GM23338 (cell line): ENCODE measurements around the gene CEP95. TPM values are rescaled to one million over a fixed set of nuclear protein-coding genes. Genes with fewer than 3 reads are reported as not detected.

ENCODE experiments used
- ATAC-seq: fragments of 200-7000 bp; cut with Tn5 transposase; 3 replicates; pipeline ENCODE4 v1.9.1; 2020
- DNase-seq: peaks from one replicate; pipeline ENCODE4 v3.0.0-alpha.2; 2015; ENCODE audit warnings: low spot score
- H2AFZ ChIP-seq: fragments of 200-600 bp; sonication (generic); 2 replicates; pipeline ENCODE4 v1.8.0; 2016; ENCODE audit warnings: antibody characterized with exemption, mild to moderate bottlenecking, moderate library complexity
- H3F3A ChIP-seq: fragments of 200-600 bp; sonication (generic); replicated peaks from 2 replicates; pipeline ENCODE4 v1.8.0; 2017; ENCODE audit warnings: antibody characterized with exemption, mixed run types, low read depth
- H3K27ac ChIP-seq: fragments of 200-600 bp; sonication (generic); 2 replicates; pipeline ENCODE4 v1.6.1; 2016; ENCODE audit warnings: low read depth
- H3K27me3 ChIP-seq: fragments of 200-600 bp; sonication (generic); 2 replicates; pipeline ENCODE4 v1.8.0; 2016; ENCODE audit warnings: mild to moderate bottlenecking, mixed run types, moderate library complexity; ENCODE audit not compliant: insufficient read depth
- H3K36me3 ChIP-seq: fragments of 200-600 bp; sonication (generic); 2 replicates; pipeline ENCODE4 v1.8.0; 2016; ENCODE audit warnings: mild to moderate bottlenecking; ENCODE audit not compliant: insufficient read depth
- H3K4me1 ChIP-seq: fragments of 200-600 bp; sonication (generic); 2 replicates; pipeline ENCODE4 v1.8.0; 2016; ENCODE audit warnings: mild to moderate bottlenecking, moderate library complexity; ENCODE audit not compliant: insufficient read depth
- H3K4me2 ChIP-seq: fragments of 200-600 bp; sonication (generic); 2 replicates; pipeline ENCODE4 v1.7.1; 2017; ENCODE audit warnings: mixed run types
- H3K4me3 ChIP-seq: fragments of 200-600 bp; sonication (generic); 2 replicates; pipeline ENCODE4 v1.6.1; 2016; ENCODE audit warnings: mixed run types
- H3K79me2 ChIP-seq: fragments of 200-600 bp; sonication (generic); replicated peaks from 2 replicates; pipeline ENCODE4 v1.8.0; 2017; ENCODE audit warnings: mild to moderate bottlenecking; ENCODE audit not compliant: insufficient read depth
- H3K9me2 ChIP-seq: fragments of 200-600 bp; sonication (generic); 2 replicates; pipeline ENCODE4 v1.8.0; 2017; ENCODE audit not compliant: insufficient read depth
- H4K20me1 ChIP-seq: fragments of 200-600 bp; sonication (generic); replicated peaks from 2 replicates; pipeline ENCODE4 v1.8.0; 2017; ENCODE audit warnings: mild to moderate bottlenecking; ENCODE audit not compliant: insufficient read depth
- H3K27ac Mint-ChIP-seq: 2 replicates; pipeline ENCODE4 v1.8.0; 2020; ENCODE audit warnings: inconsistent platforms, mild to moderate bottlenecking, moderate library complexity, mixed read lengths
- H3K27me3 Mint-ChIP-seq: 3 replicates; pipeline ENCODE4 v1.8.0; 2022; ENCODE audit warnings: low read depth, mild to moderate bottlenecking, moderate library complexity, mixed read lengths, inconsistent platforms; ENCODE audit not compliant: insufficient read depth, poor library complexity
- H3K36me3 Mint-ChIP-seq: 3 replicates; pipeline ENCODE4 v1.8.0; 2021; ENCODE audit warnings: low read depth, mild to moderate bottlenecking, inconsistent platforms, moderate library complexity, mixed read lengths
- H3K4me1 Mint-ChIP-seq: 3 replicates; pipeline ENCODE4 v1.8.0; 2020; ENCODE audit warnings: mild to moderate bottlenecking, inconsistent platforms, mixed read lengths
- H3K4me3 Mint-ChIP-seq: 3 replicates; pipeline ENCODE4 v1.8.0; 2021; ENCODE audit warnings: moderate library complexity, mild to moderate bottlenecking, inconsistent platforms, mixed read lengths
- H3K9me3 Mint-ChIP-seq: 3 replicates; pipeline ENCODE4 v1.8.0; 2020; ENCODE audit warnings: moderate library complexity, mild to moderate bottlenecking, inconsistent platforms, mixed read lengths
- CTCF ChIP-seq, 2 experiments: fragments of 200-600 bp in 1 of 2; sonication (generic) in 1 of 2; conservative IDR thresholded peaks; 2 replicates each; pipeline versions ENCODE4 v1.5.1 to v1.6.1; 2016 to 2017; ENCODE audit warnings: antibody characterized with exemption in 2 of 2, low read depth in 2 of 2, mild to moderate bottlenecking in 2 of 2, moderate library complexity in 1 of 2
- ETS1 ChIP-seq: IDR thresholded peaks from 2 replicates; pipeline ENCODE4 v1.6.1; 2016; ENCODE audit warnings: antibody characterized with exemption
- EZH2 ChIP-seq: fragments of 200-600 bp; sonication (generic); IDR thresholded peaks from one replicate; pipeline ENCODE4 v1.8.0; 2017; ENCODE audit warnings: antibody characterized with exemption, mild to moderate bottlenecking, low read depth; ENCODE audit not compliant: unreplicated experiment
- EZH2phosphoT487 ChIP-seq: fragments of 200-600 bp; sonication (generic); IDR thresholded peaks from one replicate; pipeline ENCODE4 v1.8.1; 2018; ENCODE audit warnings: antibody characterized with exemption; ENCODE audit not compliant: unreplicated experiment
- POLR2AphosphoS5 ChIP-seq: IDR thresholded peaks from 2 replicates; pipeline ENCODE4 v1.6.1; 2016; ENCODE audit warnings: antibody characterized with exemption, low read depth
- STAT1 ChIP-seq: IDR thresholded peaks from one replicate; pipeline ENCODE4 v1.6.1; 2016; ENCODE audit warnings: antibody characterized with exemption; ENCODE audit not compliant: unreplicated experiment
- ZNF331 ChIP-seq: fragments of 250-450 bp; sonication (Bioruptor Pico); IDR thresholded peaks from 2 replicates; pipeline ENCODE4 v1.5.0; 2020; ENCODE audit warnings: low read depth, mild to moderate bottlenecking, moderate library complexity
- polyA plus RNA-seq: library from polyadenylated mRNA; unstranded; fragments of >200 nt; fragmentation: Nextera tagmentation; extraction: Ambion mirVana; gene quantifications from 2 replicates; pipeline ENCODE4 v1.2.1, GENCODE V29; 2016
- total RNA-seq: library from RNA; depleted of rRNA; stranded (reverse); fragments of >200 nt; shearing (Covaris generic); gene quantifications from 2 replicates; pipeline ENCODE4 v1.2.3, GENCODE V29; 2014
- TF ChIP-seq, protein P1 (sequence below): fragments of 250-450 bp; sonication (Bioruptor Pico); IDR thresholded peaks from 2 replicates; pipeline ENCODE4 v1.5.0; 2020; ENCODE audit warnings: mild to moderate bottlenecking, moderate library complexity

CEP95 gene
- total and polyA plus RNA-seq, 2 experiments from 2014 or later: 41.1 to 45.4 TPM

DNA sequence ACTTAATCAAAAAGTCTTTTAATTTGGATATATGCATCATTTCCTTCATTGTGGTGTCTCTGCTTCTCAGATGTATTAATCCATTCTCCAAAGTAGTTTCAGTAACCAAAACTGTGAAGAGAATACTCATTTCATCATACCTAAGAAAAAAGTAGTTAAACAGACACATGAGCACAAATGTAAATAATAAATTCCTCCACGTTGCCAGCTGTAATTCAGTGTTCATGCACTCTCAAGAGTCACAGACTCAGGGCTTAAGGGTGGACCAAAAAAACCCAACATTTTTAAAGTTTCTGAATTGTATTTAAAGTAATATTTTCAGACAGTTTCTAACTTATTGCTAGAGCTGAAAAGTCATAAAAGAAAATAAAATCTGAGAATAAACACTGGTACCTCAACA, 28.9 kb upstream of the CEP95 start (continued):
- TF ChIP-seq, protein P1, sequence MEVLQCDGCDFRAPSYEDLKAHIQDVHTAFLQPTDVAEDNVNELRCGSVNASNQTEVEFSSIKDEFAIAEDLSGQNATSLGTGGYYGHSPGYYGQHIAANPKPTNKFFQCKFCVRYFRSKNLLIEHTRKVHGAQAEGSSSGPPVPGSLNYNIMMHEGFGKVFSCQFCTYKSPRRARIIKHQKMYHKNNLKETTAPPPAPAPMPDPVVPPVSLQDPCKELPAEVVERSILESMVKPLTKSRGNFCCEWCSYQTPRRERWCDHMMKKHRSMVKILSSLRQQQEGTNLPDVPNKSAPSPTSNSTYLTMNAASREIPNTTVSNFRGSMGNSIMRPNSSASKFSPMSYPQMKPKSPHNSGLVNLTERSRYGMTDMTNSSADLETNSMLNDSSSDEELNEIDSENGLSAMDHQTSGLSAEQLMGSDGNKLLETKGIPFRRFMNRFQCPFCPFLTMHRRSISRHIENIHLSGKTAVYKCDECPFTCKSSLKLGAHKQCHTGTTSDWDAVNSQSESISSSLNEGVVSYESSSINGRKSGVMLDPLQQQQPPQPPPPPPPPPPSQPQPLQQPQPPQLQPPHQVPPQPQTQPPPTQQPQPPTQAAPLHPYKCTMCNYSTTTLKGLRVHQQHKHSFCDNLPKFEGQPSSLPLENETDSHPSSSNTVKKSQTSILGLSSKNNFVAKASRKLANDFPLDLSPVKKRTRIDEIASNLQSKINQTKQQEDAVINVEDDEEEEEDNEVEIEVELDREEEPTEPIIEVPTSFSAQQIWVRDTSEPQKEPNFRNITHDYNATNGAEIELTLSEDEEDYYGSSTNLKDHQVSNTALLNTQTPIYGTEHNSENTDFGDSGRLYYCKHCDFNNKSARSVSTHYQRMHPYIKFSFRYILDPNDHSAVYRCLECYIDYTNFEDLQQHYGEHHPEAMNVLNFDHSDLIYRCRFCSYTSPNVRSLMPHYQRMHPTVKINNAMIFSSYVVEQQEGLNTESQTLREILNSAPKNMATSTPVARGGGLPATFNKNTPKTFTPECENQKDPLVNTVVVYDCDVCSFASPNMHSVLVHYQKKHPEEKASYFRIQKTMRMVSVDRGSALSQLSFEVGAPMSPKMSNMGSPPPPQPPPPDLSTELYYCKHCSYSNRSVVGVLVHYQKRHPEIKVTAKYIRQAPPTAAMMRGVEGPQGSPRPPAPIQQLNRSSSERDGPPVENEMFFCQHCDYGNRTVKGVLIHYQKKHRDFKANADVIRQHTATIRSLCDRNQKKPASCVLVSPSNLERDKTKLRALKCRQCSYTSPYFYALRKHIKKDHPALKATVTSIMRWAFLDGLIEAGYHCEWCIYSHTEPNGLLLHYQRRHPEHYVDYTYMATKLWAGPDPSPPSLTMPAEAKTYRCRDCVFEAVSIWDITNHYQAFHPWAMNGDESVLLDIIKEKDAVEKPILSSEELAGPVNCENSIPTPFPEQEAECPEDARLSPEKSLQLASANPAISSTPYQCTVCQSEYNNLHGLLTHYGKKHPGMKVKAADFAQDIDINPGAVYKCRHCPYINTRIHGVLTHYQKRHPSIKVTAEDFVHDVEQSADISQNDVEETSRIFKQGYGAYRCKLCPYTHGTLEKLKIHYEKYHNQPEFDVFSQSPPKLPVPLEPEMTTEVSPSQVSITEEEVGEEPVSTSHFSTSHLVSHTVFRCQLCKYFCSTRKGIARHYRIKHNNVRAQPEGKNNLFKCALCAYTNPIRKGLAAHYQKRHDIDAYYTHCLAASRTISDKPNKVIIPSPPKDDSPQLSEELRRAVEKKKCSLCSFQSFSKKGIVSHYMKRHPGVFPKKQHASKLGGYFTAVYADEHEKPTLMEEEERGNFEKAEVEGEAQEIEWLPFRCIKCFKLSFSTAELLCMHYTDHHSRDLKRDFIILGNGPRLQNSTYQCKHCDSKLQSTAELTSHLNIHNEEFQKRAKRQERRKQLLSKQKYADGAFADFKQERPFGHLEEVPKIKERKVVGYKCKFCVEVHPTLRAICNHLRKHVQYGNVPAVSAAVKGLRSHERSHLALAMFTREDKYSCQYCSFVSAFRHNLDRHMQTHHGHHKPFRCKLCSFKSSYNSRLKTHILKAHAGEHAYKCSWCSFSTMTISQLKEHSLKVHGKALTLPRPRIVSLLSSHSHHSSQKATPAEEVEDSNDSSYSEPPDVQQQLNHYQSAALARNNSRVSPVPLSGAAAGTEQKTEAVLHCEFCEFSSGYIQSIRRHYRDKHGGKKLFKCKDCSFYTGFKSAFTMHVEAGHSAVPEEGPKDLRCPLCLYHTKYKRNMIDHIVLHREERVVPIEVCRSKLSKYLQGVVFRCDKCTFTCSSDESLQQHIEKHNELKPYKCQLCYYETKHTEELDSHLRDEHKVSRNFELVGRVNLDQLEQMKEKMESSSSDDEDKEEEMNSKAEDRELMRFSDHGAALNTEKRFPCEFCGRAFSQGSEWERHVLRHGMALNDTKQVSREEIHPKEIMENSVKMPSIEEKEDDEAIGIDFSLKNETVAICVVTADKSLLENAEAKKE (CRISPR knock-in tag): no peak
- TF ChIP-seq STAT1: no peak
- TF ChIP-seq EZH2: no peak
- no peak for TF ChIP-seq EZH2phosphoT487
- TF ChIP-seq POLR2AphosphoS5: no peak

DNA sequence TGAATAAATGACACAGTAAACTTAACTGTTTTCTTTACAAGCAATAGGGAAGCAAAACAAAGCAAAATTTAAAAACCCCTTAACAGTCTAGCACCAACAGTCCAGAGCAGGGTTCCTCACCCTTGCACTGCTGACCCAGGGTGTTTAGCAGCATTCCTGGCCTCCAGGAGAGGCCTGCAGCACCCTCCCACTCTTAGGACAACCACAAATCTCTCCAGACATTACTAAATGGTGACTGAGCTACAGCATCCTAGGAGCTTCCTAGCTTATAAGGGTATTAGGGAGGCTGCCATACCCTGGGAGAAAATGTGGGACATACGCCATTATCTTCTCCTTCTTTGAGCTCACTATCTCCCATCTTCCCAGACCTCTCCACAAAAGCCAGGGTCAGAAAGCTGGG, 25.8 kb upstream of the CEP95 start:
- no peak overlapping the region for H3K4me2 ChIP-seq
- H3K27ac Mint-ChIP-seq: no peak overlapping the region
- peaks cover 81% of the 10 kb centered on the region for H3K36me3 Mint-ChIP-seq
- TF ChIP-seq ZNF331 (no peak), ETS1 (no peak), CTCF (conservative IDR thresholded peaks at IDR 0.05; ENCODE audit: low read depth in 2 of 2) (no peak)

More for the DNA sequence above, 25.8 kb upstream of the CEP95 start:
- no peak overlapping the region for H2AFZ ChIP-seq
- H3K27ac ChIP-seq: no peak overlapping the region
- H3K4me3 Mint-ChIP-seq: no peak overlapping the region
- H3K4me1 Mint-ChIP-seq: no peaks in the 10 kb centered on the region
- peaks cover 17% of the 10 kb centered on the region for H4K20me1 ChIP-seq
- no peaks in the 10 kb centered on the region for H3K4me1 ChIP-seq
- peaks cover 49% of the 10 kb centered on the region for H3K36me3 ChIP-seq
- ATAC-seq (no peak), DNase-seq (no peak)
- H3K9me2 ChIP-seq: no peaks in the 10 kb centered on the region
- no peaks in the 10 kb centered on the region for H3K27me3 Mint-ChIP-seq
- no peaks in the 10 kb centered on the region for H3K79me2 ChIP-seq
- H3F3A ChIP-seq: no peaks in the 10 kb centered on the region
- H3K27me3 ChIP-seq: no peaks in the 10 kb centered on the region
- no peaks in the 10 kb centered on the region for H3K9me3 Mint-ChIP-seq
- no peak overlapping the region for H3K4me3 ChIP-seq
